Pancreas (tissue), 10 donors: ENCODE results near the gene CHST12. TPM values are rescaled to one million over a fixed set of nuclear protein-coding genes. Genes with fewer than 3 reads are reported as not detected.
A peak's percentile ranks its signal among the peaks of the same experiment; 100 is the strongest.

ENCODE experiments used
- ATAC-seq, 4 donors: fragments of 200-7000 bp; cut with Tn5 transposase; one replicate each; pipeline versions ENCODE4 v1.8.0 to v1.9.1; 2020; ENCODE audit warnings: mild to moderate bottlenecking in 4 of 4, moderate library complexity in 4 of 4
- DNase-seq, 6 donors: peaks; one replicate each; pipeline ENCODE4 v3.0.0-alpha.2; 2020
- FAIRE-seq: peaks from 2 replicates; lab custom pipeline; 2012; peaks lifted over from hg19 to GRCh38; lab: Jason Lieb, UNC
- H3K27ac ChIP-seq, 4 donors: fragments of 200-600 bp; sonication (generic); 1 replicate in 3 of 4; 2 replicates in 1 of 4; pipeline versions ENCODE4 v1.5.0 to v1.8.0; 2020
- H3K27me3 ChIP-seq, 4 donors: fragments of 200-600 bp; one replicate each; pipeline ENCODE4 v1.8.0; 2021
- H3K36me3 ChIP-seq, 3 donors: fragments of 200-600 bp; sonication (generic) in 1 of 3; one replicate each; pipeline versions ENCODE4 v1.5.0 to v1.8.0; 2020 to 2021
- H3K4me1 ChIP-seq, 3 donors: fragments of 200-600 bp; one replicate each; pipeline ENCODE4 v1.8.0; 2021
- H3K4me3 ChIP-seq, 4 donors: fragments of 200-600 bp; sonication (generic) in 2 of 4; one replicate each; pipeline versions ENCODE4 v1.5.0 to v1.8.0; 2020 to 2021
- H3K9me3 ChIP-seq, 4 donors: fragments of 200-600 bp; one replicate each; pipeline ENCODE4 v1.8.0; 2021
- WGBS, 2 donors: extraction: QIAGEN DNeasy Blood & Tissue Kit; methylation state at CpG; one replicate each; pipeline ENCODE4 v1.1.7; 2013; 5-methylcytosine and 5-hydroxymethylcytosine counted together
- intact Hi-C, 3 donors: fragments of 100-400 bp; cut with DNase I; formaldehyde crosslinking; loops; one replicate each; pipeline versions ENCODE4 v1.11.1 to v1.14.2; 2022
- polyA plus RNA-seq, 2 donors: library from polyadenylated mRNA; stranded (reverse); fragments of 200-250 nt; gene quantifications; one replicate each; pipeline ENCODE4 v1.2.3, GENCODE V29; 2013
- total RNA-seq, 6 donors: library from RNA; stranded (reverse); fragmentation: NEBNext Ultra II Directional in 4 of 6; extraction: Animal tissue kit (Norgen Biotek cat#: 25700) in 4 of 6; gene quantifications; one replicate each; pipeline versions ENCODE4 v1.2.1 to v1.2.4, GENCODE V29; 2021 to 2023
- TF ChIP-seq, protein P1 (sequence below), 4 donors: fragments of 200-600 bp; sonication (generic) in 3 of 4; IDR thresholded peaks; one replicate each; pipeline versions ENCODE4 v1.5.0 to v1.8.0; 2021; ENCODE audit warnings: antibody characterized with exemption in 4 of 4
- donor health status: healthy with polysubstance abuse.
- donor health status: DM: no; HTN: no; CAD: no; lungs with moderate emphysema.
- donor health status: DM: no; HTN: no; CAD: no.
- donor health status: control.
- donor health status: control.
- donor health status: Bipolar disorder and iron deficiency.
- donor health status: DM: yes; HTN: yes; CAD: no.
- donor health status: DM: no; HTN: no; CAD: no.
- donor health status: DM: no; HTN: no; CAD: no.
- donor health status: DM: yes; HTN: yes; CAD: no.

CHST12 gene
- total and polyA plus RNA-seq, 8 donors = 7.0 to 13.2 (median 8.2) TPM

DNA sequence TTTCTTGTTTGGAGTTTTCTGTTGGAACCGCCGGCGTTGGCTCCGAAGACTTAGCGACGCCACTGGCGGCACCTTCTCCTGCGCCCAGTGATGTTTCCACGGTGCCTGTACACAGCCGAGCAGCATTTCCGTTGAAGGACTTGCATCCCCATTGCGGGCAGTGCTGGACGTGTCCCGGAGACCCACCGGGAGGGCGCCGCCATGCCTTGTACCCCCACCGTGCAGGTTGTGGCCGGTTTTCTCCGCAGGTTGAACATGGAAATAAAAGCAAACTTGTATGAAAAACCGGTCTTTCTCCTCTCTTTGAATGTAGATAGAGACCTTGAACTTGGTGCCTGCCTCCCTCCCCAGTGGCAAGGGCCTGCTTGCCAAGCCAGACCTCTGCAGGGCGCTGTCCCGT is 22.9 kb upstream of the CHST12 start:
- Histone ChIP-seq H3K27me3 (no peaks in the 10 kb centered on the region), H3K9me3 (no peaks in the 10 kb centered on the region), H3K27ac (no peak overlapping the region), H3K4me3 (no peak overlapping the region), H3K4me1 (peaks cover 0 to 16% (median 10%) of the 10 kb centered on the region in 3 donors), H3K36me3 (peaks cover 0 to 53% (median 27%) of the 10 kb centered on the region in 3 donors)
- TF ChIP-seq, protein P1, sequence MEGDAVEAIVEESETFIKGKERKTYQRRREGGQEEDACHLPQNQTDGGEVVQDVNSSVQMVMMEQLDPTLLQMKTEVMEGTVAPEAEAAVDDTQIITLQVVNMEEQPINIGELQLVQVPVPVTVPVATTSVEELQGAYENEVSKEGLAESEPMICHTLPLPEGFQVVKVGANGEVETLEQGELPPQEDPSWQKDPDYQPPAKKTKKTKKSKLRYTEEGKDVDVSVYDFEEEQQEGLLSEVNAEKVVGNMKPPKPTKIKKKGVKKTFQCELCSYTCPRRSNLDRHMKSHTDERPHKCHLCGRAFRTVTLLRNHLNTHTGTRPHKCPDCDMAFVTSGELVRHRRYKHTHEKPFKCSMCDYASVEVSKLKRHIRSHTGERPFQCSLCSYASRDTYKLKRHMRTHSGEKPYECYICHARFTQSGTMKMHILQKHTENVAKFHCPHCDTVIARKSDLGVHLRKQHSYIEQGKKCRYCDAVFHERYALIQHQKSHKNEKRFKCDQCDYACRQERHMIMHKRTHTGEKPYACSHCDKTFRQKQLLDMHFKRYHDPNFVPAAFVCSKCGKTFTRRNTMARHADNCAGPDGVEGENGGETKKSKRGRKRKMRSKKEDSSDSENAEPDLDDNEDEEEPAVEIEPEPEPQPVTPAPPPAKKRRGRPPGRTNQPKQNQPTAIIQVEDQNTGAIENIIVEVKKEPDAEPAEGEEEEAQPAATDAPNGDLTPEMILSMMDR (IDR thresholded peaks at IDR 0.05) = no peak
- DNase-seq (peak in 1 of 6 donors; percentile 57), ATAC-seq (no peak), FAIRE-seq (no peak)
- intact Hi-C loops = no loop called here
- 89 to 90% methylated on average over 23 of the region's 23 CpGs for WGBS, 2 donors

DNA sequence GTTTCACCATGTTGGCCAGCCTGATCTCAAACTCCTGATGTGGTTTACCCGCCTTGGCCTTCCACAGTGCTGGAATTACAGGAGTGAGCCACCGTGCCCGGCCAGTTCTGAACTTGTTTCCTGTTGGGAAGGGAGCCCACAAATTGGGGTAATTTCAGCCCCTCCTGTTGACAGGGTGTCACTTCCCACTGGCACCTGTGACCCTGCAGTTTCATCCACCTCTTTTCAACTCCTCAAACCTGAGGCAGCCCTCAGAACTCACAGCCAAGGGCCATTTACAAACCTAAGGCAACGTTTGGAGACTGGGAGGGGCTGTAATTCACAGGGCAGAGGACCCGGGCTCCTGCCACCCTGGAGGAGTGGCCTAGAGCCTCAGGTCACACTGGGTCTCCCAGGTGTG is 22.2 kb upstream of the CHST12 start:
- 46 to 49% methylated on average over 5 of the region's 5 CpGs for WGBS, 2 donors
- Histone ChIP-seq H3K36me3 (peaks cover 0 to 45% (median 22%) of the 10 kb centered on the region in 3 donors), H3K4me3 (no peak overlapping the region), H3K27me3 (no peaks in the 10 kb centered on the region), H3K27ac (no peak overlapping the region), H3K9me3 (no peaks in the 10 kb centered on the region), H3K4me1 (peaks cover 0 to 8% (median 2%) of the 10 kb centered on the region in 3 donors)
- ATAC-seq (no peak), DNase-seq (peak in 1 of 6 donors; percentile 10), FAIRE-seq (no peak)
- intact Hi-C loops = no loop called here
- TF ChIP-seq, protein P1 (IDR thresholded peaks at IDR 0.05) = no peak

DNA sequence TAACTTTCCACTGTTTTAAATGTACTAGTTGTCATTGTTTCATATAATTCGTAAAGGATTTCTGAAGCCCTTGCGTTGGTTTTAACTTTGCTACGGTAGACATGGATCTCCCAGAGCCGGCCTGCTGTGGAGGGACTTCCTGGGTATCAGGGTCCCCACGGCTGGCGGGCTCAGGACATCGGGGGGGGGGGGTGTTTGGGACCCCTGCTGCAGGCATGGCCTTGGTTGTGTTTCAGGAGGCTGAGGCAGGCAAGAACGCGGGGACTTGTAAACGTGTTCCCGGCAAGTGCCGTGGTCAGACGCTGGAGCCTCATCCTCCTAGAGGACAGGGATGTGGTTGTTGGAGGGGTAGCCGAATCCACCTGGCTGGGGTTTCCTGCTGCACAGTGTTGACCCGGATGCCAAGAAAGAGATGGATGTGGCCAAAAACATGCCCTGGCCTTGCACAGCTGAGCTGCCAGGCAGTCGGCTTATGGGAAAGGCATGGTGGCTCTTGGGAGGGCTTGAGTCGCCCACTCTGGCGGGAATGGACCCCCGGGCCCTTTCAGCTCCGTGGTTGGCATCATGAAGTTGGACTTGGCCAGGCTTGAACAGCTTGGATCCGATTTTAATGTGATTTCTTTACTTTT is 21.4 kb upstream of the CHST12 start:
- H3K36me3 ChIP-seq = peaks cover 0 to 37% (median 19%) of the 10 kb centered on the region in 3 donors
- no peak for FAIRE-seq

DNA sequence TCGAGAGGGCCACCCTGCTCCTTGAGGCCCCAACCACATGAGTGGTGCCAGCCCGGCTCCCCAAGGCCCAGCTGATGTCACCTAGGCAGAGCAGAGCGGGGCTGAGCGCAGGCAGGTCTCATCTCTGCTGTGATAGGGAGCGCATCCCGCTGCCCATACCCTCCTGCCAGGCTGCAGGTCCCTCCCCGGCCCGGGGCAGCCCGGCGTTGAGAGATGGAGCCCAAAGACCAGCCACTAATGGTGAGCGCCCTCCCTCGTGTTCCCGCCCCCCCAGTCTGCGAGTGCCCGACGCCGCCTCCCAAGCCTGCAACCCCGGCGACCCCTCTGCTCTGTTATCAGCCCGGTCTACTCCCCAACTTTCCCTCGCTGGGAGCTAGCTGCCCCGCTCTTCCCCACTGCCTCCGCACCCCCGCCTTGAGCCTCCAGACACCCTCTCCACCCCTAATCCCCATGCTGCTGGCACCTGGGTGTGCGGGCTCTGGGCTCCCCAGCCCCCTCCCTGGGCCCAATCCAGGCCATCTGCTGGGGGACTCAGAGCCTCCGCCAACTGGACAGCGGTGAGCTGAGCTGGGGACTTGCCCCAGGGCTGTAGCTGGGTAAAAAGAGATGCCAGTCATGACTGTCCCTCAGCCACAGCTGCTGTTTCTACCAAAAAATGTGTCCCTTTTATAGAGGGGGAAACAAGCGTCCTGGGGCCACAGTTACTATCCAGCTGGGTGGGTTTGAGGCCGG is 19.7 kb upstream of the CHST12 start:
- Histone ChIP-seq H3K9me3 (no peaks in the 10 kb centered on the region), H3K4me3 (no peak overlapping the region), H3K36me3 (peaks cover 0 to 31% (median 19%) of the 10 kb centered on the region in 3 donors), H3K27me3 (no peaks in the 10 kb centered on the region), H3K4me1 (no peaks in the 10 kb centered on the region), H3K27ac (no peak overlapping the region)
- intact Hi-C loops = no loop called here
- ATAC-seq = no peak
- peak in 1 of 6 donors; percentile 75 for DNase-seq
- FAIRE-seq = no peak
- 92 to 95% methylated on average over 25 to 29 of the region's 29 CpGs for WGBS, 2 donors
- TF ChIP-seq, protein P1 (IDR thresholded peaks at IDR 0.05) = no peak

More for the DNA sequence above, 21.4 kb upstream of the CHST12 start:
- ATAC-seq (no peak), DNase-seq (peak in 1 of 6 donors; percentile 65)
- H3K27me3 ChIP-seq = no peaks in the 10 kb centered on the region
- TF ChIP-seq, protein P1 (IDR thresholded peaks at IDR 0.05) = no peak
- intact Hi-C loops = no loop called here
- H3K4me1 ChIP-seq = peaks cover 0 to 2% (median 0%) of the 10 kb centered on the region in 3 donors
- no peaks in the 10 kb centered on the region for H3K9me3 ChIP-seq
- H3K4me3 ChIP-seq = no peak overlapping the region
- no peak overlapping the region for H3K27ac ChIP-seq
- WGBS, 2 donors = 92 to 93% methylated on average over 21 of the region's 21 CpGs
